Ishikawa (cell line): ENCODE data around the gene FBXL5.

Source experiments
- CEBPB ChIP-seq: IDR thresholded peaks from 2 replicates; pipeline ENCODE4 v1.6.1; 2012
- CREB1 ChIP-seq: IDR thresholded peaks from 2 replicates; pipeline ENCODE4 v1.6.1; 2012; ENCODE audit warnings: low read depth
- EGR1 ChIP-seq: IDR thresholded peaks from 2 replicates; pipeline ENCODE4 v1.6.1; 2012
- EP300 ChIP-seq: IDR thresholded peaks from 2 replicates; pipeline ENCODE4 v1.6.1; 2012; ENCODE audit warnings: borderline replicate concordance
- FOXM1 ChIP-seq: IDR thresholded peaks from 2 replicates; pipeline ENCODE4 v1.6.1; 2012; ENCODE audit warnings: low read depth, borderline replicate concordance
- MAX ChIP-seq: IDR thresholded peaks from 2 replicates; pipeline ENCODE4 v1.6.1; 2012
- NFIC ChIP-seq: IDR thresholded peaks from 2 replicates; pipeline ENCODE4 v1.6.1; 2012
- RAD21 ChIP-seq: IDR thresholded peaks from 2 replicates; pipeline ENCODE4 v1.6.1; 2012; ENCODE audit warnings: low read depth
- REST ChIP-seq: IDR thresholded peaks from 2 replicates; pipeline ENCODE4 v1.6.1; 2012; ENCODE audit warnings: low read depth, mild to moderate bottlenecking
- TAF1 ChIP-seq: IDR thresholded peaks from 2 replicates; pipeline ENCODE4 v1.6.1; 2012; ENCODE audit warnings: low read depth, mild to moderate bottlenecking
- TCF12 ChIP-seq: IDR thresholded peaks from 2 replicates; pipeline ENCODE4 v1.6.1; 2012; ENCODE audit warnings: low read depth
- TEAD4 ChIP-seq: IDR thresholded peaks from 2 replicates; pipeline ENCODE4 v1.6.1; 2012
- USF1 ChIP-seq: IDR thresholded peaks from 2 replicates; pipeline ENCODE4 v1.6.1; 2012
- YY1 ChIP-seq: IDR thresholded peaks from 2 replicates; pipeline ENCODE4 v1.6.1; 2012; ENCODE audit warnings: low read depth
- ZBTB7A ChIP-seq: IDR thresholded peaks from 2 replicates; pipeline ENCODE4 v1.6.1; 2012; ENCODE audit warnings: low read depth

FBXL5 gene

GRCh38 chr4:15658781-15659180, 3.6 kb upstream of the FBXL5 start:
- TF ChIP-seq EGR1 (no peak), RAD21 (no peak), CREB1 (no peak), NFIC (no peak), REST (no peak), USF1 (no peak), FOXM1 (no peak), EP300 (no peak), ZBTB7A (no peak), TCF12 (no peak), YY1 (no peak), TEAD4 (no peak), CEBPB (no peak), TAF1 (no peak)

GRCh38 chr4:15658136-15658770, 3.1 kb upstream of the FBXL5 start:
- TF ChIP-seq REST: no peak
- no peak for TF ChIP-seq RAD21
- no peak for TF ChIP-seq EP300
- no peak for TF ChIP-seq ZBTB7A
- no peak for TF ChIP-seq TAF1
- no peak for TF ChIP-seq NFIC
- no peak for TF ChIP-seq FOXM1
- no peak for TF ChIP-seq TEAD4
- TF ChIP-seq USF1: no peak
- TF ChIP-seq YY1: no peak
- no peak for TF ChIP-seq CREB1
- no peak for TF ChIP-seq EGR1
- no peak for TF ChIP-seq CEBPB
- no peak for TF ChIP-seq TCF12
- no peak for TF ChIP-seq MAX

- no peak for TF ChIP-seq EP300
- TF ChIP-seq MAX: no peak
- TF ChIP-seq TAF1: no peak
- no peak for TF ChIP-seq ZBTB7A
- no peak for TF ChIP-seq EGR1
- no peak for TF ChIP-seq TEAD4
- TF ChIP-seq FOXM1: no peak
- TF ChIP-seq USF1: no peak
- no peak for TF ChIP-seq NFIC
- TF ChIP-seq CREB1: no peak
- no peak for TF ChIP-seq REST
- TF ChIP-seq TCF12: no peak
- TF ChIP-seq RAD21: no peak
- TF ChIP-seq CEBPB: no peak
- no peak for TF ChIP-seq YY1
These were observed 2.2 kb upstream of the FBXL5 start for GRCh38 chr4:15657366-15657765.

- TF ChIP-seq YY1: no peak
- TF ChIP-seq MAX: no peak
- no peak for TF ChIP-seq FOXM1
- no peak for TF ChIP-seq EP300
- peak; percentile 34; the same call in 1 of the 2 replicates for TF ChIP-seq TEAD4
- TF ChIP-seq USF1: no peak
These were observed 897 bp upstream of the FBXL5 start for GRCh38 chr4:15656038-15656470.
